AG09319 (cell line): ENCODE measurements around the gene SUCLG2.

Experiments
- DNase-seq: peaks from one replicate; pipeline ENCODE4 v3.0.0-alpha.2; 2010; ENCODE audit warnings: low read depth; ENCODE audit errors: extremely low read depth
- CTCF ChIP-seq: IDR thresholded peaks from 2 replicates; pipeline ENCODE4 v1.5.1; 2011; ENCODE audit warnings: low read depth, mild to moderate bottlenecking, inconsistent platforms, low read length, moderate library complexity

SUCLG2 gene

GRCh38 chr3:67414740-67415139 lies 239.7 kb downstream of the SUCLG2 start:
- TF ChIP-seq CTCF = no peak
- DNase-seq = no peak

DNA sequence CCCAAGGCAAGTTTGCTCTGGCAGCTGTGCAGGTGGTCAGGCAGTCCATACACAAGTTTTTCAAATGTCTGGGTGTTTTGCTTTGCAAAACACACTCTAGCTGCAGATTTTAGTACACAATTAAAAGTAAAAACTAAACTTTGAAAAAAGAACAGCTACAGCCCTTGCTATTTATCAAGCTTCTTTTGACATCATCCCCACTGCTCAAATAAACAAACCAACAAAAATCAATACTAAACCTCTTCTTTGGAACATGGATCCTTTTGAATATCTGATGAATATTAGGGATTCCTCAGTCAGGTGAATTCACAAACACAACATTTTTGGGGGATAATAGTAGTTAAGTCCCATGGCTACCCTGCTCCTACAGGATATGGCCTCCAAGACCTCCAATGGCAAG lies 249.2 kb downstream of the SUCLG2 start:
- DNase-seq = no peak
- no peak for TF ChIP-seq CTCF

DNA sequence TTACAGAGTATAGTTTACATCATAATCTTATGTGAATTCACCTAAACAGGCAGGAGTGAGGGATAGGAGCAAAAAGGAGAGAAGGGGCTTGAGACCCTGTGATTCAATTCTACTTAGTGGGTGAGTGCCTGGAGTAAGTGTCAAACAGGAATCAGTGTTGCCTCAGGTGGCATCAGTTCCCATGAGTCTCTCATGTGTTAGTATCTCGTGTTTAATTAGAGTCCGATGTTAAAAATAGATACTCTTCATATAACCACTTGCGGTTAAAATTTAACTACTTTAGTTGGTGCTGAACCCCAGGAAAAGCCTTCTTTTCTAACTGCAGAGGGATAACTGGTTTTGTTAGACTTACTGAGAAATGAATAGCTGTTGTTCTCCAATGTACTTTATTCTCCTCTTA lies 251.5 kb downstream of the SUCLG2 start:
- no peak for DNase-seq
- TF ChIP-seq CTCF = no peak

DNA sequence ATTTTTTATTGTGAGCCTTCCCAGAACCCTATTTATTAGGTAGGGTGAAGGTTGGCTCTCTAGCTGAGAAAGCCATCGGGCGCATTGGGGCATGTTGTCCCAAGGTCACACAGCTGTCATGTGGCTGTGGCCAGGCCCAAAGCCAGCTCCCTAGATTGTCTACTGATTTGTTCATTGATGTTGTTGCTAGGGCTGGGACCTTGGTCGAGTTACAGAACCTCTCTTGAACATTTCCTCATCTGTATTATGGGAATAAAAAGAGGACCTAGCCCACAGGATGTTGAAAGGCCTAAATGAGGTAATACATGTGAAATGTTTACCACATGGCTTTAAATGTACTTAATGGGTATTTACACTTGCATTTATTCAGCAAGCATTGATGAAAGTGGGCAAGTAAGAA lies 252.5 kb downstream of the SUCLG2 start:
- no peak for TF ChIP-seq CTCF

DNA sequence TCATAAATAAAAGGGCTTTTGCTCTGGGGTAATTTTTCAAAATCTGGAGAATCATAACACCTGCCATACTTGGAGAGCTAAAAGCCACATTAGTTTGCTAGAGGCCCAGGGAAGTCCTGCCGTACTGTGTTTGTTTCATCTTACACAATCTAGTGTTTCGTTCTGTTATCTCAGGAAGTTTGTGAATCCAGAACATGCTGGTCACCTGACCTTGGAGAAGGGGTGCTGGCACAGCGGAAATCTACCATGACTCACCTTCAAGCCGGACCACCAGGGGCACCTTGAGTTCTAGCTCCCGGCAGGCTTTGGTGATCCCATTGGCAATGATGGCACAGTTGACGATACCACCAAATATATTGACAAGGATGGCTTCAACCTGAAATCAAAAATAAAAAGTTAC lies 253.9 kb downstream of the SUCLG2 start:
- no peak for DNase-seq
- no peak for TF ChIP-seq CTCF

More for the DNA sequence above, 252.5 kb downstream of the SUCLG2 start:
- DNase-seq = no peak

DNA sequence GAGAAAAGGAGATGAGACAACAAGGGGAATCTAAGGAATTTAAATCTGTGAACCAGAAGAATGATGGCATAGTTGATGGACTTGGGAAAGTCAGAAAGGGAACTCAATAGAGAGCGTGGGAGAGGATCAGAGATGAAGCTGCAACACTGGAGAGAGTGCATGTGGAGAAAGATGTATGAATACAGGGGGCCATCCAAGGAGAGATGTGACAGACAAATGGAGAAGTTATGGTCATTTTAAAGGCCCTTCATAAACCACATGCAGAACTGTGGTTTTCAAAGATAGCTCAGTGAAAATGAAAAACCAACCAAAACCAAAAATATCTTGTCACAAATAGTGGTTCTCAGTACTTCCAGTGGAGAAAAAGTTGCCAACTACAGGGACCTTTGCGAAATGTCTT lies 265.2 kb downstream of the SUCLG2 start:
- TF ChIP-seq CTCF = no peak
- no peak for DNase-seq

GRCh38 chr3:67388738-67389137 lies 265.7 kb downstream of the SUCLG2 start:
- TF ChIP-seq CTCF = no peak
- DNase-seq = no peak
